GM21526 (cell line): ENCODE results near the gene XRCC3.

Experiments used
- ATAC-seq: cut with Tn5 transposase; IDR thresholded peaks from one replicate; pipeline ENCODE4 v1.9.1; 2021; ENCODE audit warnings: moderate library complexity; ENCODE audit not compliant: unreplicated experiment, low FRiP score

XRCC3 gene

GRCh38 chr14:103739466-103739792 is 24.2 kb upstream of the XRCC3 start:
- ATAC-seq, result no peak

DNA sequence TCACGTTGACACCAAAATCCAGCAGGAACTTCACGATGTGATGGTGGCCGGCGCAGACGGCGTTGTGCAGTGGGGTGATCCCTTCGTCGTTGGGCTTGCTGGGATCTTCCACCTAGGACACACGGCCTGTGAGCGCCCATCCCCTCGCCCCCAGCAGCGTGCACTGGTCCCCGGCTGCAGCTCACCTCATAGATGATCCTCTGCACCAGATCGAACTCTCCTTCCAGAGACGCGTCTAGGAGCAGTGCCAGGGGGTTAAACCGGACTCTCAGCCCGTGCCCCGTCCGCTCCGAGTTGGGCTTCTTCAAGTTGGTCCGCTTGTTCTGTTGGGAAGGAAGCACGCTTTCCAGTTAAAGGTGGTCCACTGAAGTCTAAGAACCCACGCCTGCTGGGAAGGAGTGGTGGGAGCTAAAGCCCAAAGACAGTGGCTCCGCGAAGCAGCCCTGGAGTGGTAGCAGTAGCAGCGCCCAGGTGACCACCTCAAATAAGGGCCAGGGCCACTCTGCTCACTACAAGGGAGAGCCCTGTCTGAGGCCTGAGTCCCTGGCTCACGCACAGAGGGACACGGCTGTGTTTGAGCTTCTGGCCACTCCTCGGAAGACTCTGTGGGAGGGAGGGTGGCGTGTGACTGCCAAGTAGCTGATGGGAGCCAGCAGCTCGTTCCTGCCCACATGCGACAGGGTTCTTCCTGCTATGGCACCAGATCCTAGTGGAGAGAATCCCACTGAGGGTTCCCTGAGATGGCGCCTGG is 23.6 kb upstream of the XRCC3 start:
- no peak for ATAC-seq

GRCh38 chr14:103738166-103738565 is 22.9 kb upstream of the XRCC3 start:
- no peak for ATAC-seq

DNA sequence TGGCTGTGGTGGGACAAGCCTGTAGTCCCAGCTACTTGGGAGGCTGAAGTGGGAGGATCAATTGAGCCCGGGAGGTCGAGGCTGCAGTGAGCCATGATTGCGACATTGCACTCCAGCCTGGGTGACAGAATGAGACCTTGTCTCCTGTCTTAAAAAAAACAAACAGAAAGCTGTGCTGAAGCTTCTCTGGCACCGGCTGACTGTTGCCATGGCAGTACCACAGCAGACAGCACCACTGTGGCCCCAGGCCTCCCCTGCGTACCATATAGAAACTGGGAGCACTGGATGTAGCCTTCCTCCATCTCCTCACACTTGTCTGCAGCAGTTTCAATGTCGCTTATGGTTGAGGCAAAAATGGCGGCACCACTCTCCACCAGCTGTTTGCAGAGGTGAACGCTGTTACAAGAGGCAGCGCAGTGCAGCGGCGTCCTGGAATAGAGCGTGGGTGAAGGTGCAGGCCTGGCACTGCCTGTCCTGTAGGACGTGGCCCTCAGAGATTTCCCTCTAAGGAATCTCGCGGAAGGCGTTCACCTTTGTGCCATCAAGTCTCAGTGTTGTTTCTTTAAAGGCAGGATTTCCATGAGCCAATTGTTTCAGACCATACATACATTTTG is 22.3 kb upstream of the XRCC3 start:
- no peak for ATAC-seq

- no peak for ATAC-seq
These were observed 21.5 kb upstream of the XRCC3 start for GRCh38 chr14:103736546-103737431.

DNA sequence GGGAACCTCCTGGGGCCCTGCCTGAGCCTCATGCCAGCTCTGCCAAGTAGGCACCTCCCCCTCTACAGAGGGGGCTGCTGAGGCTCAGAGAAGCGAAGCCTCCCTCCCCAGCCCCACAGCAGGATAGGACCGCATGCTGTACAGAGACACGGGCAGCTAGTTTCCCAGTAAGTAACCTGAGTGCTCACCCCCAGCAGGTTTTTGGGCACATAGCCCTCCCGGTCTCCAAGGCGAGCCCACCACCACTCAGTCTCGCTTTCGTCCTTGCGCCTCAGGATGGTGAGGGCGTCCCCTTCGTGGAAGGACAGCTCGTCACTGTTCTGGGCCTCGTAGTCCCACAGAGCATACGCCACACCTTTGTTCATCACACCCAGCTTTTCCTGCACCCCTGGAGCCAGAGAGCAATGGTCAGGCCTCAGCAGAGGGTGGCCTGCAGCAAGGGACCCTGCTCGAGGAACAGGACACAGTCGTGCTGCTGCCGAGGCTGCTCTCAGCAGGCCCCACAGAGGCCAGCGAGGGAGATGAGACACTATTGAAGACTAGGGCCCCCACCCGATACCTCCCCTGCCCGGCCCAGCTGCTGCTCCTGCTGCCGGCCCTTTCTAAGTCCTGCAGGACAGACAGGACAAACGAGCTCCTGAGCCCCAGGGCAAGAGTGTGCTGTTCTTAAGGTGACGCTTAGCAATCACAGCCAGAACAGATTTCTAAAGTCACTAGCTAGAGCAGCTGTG is 20.7 kb upstream of the XRCC3 start:
- no peak for ATAC-seq

- no peak for ATAC-seq
These were observed 20.2 kb upstream of the XRCC3 start for GRCh38 chr14:103735439-103735814.

DNA sequence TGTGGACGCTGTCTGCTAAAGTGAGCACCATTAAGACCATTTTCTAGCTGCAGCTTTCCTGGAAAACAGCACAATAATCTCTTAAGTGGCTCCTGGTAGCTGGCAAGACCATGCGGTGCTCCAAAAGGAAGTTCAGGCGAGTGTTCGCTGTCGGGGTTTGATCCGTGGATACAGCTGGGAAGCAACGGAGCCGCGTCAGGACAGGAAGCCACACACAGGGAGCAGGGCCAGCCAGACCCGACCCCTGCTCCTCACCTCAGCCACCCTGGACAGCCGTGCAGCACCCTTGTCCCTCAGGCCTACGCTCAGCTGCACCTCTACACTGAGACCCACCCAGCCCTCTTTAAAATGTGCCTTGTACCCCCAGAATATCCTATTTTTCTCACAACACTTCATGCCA is 19.8 kb upstream of the XRCC3 start:
- no peak for ATAC-seq

- no peak for ATAC-seq
These were observed 19.0 kb upstream of the XRCC3 start for GRCh38 chr14:103734081-103734888.

DNA sequence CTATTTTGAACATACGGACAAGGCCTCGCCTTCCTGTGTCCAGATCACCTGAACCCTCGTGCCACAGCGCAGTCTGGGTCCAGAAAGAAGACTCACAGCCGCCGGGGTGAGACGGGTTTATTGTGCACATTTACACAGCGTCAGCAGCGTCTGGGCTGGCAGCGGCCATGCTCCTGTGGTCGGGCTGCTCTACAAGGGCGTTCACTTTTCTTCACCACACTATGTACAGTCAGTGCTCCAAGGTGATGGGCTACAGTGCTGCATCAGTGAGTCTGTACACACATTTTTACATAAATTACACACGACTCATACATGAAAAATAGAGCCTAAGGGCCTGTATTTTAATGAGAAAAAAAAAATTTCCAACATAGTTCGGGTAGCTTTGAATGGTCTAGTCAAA is 18.4 kb upstream of the XRCC3 start:
- ATAC-seq, result no peak

DNA sequence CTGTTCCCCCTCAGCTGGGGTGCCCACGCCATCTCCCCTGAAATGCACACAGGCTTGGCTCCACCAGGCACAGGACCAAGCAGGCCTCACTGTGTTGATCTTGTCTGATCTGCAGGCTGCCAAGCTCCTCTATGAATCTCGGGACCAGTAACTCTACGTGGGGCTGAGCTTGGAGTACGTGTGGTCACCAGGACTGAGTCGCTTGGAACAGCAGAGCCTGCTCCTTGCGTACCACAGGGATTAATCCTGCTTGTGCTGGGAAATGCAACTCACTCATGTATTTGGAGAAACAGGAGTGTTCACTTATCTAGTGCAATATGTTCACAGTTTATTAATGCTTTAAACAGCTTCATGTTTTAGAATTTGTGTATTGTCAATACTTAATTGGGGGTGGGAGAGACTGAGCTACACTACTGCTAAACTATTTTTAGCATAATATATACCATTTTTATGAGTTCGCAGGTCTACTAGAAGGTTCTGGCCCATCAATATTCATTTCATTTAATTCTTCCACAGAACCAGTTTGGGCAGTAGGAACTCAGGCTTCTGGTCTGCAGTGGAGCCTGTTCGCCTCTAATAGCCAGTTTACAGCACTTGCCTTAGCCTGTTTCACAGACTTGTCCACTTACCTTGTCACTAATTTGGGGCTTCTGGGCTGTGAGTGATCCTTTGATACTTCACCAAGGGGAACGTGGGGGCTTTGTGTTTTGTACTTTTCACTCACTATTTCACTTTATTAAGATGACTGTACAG is 17.8 kb upstream of the XRCC3 start:
- ATAC-seq, result no peak

GRCh38 chr14:103731916-103732867 is 16.9 kb upstream of the XRCC3 start:
- no peak for ATAC-seq

DNA sequence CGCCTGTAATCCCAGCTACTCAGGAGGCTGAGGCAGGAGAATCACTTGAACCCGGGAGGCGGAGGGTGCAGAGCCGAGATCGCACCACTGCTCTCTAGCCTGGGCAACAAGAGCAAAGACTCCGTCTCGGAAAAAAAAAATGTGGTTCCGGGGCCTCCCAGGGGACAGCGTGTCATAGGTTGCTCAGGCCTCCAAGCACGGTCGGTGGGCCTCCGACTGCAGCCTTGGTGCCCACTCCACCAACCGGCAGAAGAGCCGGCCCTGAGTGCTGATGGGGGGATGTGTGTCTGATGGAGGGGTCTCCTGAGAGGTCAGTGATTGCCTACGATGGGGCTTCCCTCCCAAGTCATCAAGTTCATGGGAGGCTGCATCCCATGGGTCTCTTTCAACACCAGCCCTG is 16.2 kb upstream of the XRCC3 start:
- no peak for ATAC-seq

DNA sequence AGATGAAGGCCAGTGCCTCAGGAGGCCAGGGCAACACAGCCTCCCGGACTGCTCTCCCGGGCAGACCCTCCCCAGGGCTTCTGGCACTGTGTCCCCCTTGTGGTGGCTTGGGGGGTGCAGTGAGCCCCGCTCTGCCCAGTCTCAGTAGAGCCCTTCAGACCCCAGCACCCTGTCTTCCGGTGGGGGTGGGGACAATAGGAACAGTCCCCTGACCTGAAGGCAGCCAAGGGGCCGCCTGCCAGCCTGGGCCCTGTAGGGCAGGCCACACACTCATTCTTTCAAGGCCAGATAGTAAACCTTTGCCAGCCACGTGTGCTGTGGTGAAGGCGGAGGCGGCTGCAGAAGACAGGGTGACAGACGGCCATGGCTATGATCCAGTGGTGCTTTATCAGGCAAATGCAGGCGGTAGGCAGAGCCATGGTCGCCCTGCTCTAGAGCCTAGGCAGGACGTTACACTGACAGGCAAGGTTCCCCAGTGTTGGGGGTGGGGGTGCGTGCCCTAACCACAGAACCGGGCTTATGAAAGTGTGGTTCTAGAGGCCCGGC is 15.3 kb upstream of the XRCC3 start:
- ATAC-seq, result no peak

GRCh38 chr14:103729496-103730448 is 14.5 kb upstream of the XRCC3 start:
- ATAC-seq, result no peak

GRCh38 chr14:103728721-103729120 is 13.5 kb upstream of the XRCC3 start:
- no peak for ATAC-seq

GRCh38 chr14:103728141-103728540 is 12.9 kb upstream of the XRCC3 start:
- no peak for ATAC-seq
